ENCODE results near the gene RDX.
"Not testable (repeated sequence)": the region's sequence is repeated elsewhere in the genome, so short reads cannot be mapped to it uniquely, and the experiment has no call there.

The RDX gene

DNA sequence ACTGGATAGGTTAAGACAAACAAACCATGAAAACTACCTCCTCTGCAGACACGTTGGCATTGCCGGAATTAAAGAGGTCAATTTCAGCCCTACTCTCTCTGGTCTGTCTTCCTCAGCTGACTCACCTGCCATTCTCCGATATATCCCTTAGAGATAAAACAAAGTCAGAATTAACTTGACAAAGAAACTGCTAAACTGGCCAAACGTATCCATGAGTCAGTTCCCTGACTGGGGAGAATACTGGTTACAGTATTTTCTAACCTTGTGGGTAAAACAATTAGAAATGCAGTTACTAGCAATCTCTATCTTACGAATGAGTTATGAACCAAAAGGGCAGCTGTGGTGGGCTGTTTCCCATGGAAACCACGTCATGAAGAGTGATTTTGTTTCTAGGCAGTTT lies 96.2 kb downstream of the RDX start:
- DNase-seq (ENCODE audit: low read depth): no peak

DNA sequence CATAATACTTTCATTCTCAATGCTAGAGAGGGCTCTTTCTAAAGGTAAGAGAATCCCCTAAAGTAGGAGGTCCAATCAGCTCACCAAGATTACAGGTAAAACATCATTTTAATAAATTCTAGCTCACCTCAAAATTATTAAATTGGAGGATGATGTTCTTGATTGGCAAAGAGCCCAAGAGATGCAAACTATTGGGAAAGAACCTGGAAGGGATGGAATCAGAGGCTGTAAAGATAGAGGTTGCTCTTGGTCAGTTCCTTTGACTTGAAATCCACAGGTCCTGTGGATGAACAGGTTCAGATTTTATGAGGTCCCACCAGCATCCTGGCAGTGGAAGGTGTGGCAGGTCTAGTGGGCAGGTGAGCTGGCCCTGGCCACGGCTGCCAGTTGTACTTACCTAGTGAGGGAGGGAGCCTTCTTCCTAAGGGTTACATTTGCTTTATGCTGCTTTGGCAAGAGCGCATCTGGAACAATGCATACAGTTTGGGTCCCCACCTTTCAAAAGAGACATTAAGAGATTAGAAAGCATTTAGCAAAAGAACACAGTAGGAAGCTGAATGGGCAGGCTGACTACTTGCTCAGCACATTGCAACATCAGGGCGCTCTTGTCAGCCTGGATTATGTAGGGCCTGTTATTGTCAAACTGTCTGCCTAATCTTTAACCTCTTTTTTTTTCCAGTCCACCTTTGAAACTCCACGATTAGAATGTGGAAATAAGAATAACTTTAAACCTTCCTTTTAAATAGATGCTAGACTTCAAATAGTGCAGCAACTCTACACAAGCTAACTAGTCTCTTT lies 97.0 kb downstream of the RDX start:
- no peak for DNase-seq (ENCODE audit: low read depth)

DNA sequence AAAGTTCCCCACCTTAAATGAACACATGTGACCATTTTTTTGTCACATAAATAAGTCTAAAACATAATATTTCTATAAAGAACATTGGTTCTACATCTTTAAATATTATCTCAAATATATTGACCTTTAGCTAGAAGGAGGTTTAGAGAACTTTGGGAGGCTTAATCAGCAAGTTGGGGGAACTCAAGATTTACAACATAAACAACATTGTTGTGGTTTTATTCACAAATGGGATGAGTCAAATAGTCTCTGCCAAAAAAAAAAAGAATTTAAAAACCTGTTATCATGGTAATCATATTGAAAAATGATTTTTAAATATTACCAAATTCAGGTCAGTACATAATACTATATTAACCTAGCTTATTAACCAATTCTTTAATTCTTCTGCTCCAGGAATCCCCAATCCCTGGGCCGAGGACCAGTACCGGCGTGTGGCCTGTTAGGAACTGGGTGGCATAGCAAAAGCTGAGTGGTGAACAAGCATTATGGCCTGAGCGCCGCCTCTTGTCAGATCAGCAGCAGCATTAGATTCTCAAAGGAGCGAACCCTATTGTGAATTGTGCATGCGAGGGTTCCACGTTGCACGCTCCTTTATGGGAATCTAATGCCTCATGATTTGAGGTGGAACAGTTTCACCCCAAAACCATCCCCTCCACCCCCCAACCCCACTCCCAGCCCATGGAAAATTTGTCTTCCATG lies 98.2 kb downstream of the RDX start:
- DNase-seq (ENCODE audit: low read depth): no peak

DNA sequence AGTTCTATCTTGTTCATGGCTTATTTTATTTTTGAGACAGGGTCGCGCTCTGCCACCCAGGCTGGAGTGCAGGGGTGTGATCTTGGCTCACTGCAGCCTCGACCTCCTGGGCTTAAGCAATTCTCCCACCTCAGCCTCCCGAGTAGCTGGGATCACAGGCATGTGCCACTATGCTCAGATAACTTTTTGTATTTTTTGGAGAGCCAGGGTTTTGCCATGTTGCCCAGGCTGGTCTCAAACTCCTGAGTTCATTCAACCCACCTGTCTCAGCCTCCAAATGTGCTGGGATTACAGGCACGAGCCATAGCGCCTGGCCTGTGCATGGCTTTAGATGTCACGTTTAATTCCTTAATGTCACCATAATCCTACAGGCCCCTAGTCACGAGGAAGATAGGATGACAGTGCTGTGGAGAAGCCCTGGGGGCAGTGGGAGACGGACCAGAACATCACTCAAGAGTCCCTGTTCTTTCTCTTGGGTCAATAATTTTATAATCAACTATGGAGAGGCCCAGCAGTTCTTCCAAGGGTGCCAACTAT lies 99.5 kb downstream of the RDX start:
- no peak for DNase-seq (ENCODE audit: low read depth)

DNA sequence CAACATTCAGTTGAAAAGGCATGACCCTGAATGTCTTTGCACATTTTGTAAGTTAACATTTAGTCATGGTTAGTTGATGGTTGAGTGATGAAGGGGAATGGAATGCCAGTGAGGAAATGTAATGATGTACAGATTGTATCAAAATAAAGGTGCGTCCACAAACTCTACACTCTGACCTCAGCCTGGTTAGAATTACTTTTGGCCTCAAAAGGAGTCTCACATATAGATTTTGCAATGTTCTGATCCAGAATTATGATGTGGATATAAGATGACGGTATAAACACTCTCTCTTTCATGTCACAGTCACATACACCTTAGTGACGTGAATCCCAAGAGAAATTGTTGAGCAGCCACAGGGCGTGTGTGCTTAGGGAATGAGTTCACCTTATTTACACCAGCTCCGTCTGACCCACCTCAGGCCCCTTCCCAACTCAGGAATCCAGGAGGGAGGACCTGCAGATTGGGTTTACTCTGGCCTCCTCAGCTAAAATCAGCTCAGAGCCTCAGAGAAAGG lies 100.1 kb downstream of the RDX start:
- no peak for DNase-seq (ENCODE audit: low read depth)

DNA sequence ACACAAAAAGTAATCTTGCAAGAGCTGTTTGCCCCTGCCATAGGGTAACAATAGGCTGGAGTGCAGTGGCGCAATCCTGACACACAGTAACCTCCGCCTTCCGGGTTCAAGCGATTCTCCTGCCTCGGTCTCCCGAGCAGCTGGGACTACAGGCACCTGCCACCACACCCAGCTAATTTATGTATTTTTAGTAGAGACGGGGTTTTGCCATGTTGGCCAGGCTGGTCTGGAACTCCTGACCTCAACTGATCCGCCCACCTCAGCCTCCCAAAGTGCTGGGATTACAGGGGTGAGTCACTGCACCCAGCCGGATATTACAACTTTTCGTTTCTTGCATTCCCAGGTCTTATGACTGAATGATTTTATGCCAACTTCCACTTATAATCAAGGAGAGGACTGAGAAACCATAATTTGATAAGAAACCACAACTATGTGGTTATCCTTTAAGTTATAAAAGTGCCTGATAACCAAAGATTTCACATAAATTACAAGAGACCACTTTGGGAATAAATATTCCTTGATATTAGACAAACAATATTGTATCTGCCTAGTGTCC lies 102.1 kb downstream of the RDX start:
- DNase-seq (ENCODE audit: low read depth): not testable (repeated sequence)

DNA sequence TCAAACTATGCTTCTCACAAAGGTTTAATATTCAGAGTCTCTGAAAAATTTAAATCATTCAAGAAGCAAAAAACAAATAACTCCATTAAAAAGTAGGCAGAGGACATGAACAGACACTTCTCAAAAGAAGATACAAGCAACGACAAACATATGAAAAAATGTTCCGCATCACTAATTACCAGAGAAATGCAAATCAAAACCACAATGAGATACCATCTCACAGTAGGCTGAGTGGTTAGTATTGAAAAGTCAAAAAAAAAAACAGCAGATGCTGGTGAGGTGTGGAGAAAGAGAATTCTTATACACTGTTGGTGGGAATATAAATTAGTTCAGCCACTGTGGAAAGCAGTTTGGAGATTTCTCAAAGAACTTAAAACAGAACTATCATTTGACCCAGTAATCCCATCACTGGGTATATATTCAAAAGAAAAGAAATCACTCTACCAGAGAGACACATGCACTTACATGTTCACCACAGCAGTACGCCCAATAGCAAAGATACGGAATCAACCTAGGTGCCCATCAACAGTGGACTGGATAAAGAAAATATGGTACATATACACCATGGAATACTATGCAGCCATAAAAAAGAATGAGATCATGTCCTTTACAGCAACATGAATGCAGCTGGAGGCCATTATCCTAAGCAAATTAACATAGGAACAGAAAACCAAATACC lies 103.7 kb downstream of the RDX start:
- not testable (repeated sequence) for DNase-seq (ENCODE audit: low read depth)

DNA sequence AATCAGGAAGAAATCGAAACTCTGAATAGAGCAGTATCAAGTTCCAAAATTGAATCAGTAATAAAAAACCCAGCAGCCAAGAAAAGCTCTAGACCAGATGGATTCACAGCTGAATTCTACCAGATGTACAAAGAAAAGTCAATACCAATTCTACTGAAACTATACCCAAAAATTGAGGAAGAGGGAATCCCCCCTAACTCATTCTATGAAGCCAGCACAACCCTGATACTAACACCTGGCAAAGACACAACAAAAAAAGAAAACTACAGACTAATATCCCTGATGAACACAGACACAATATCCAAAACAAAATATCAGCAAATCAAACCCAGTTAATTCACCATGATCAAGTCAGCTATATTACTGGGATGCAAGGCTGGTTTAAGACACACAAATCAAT lies 105.5 kb downstream of the RDX start:
- DNase-seq (ENCODE audit: low read depth): no peak

DNA sequence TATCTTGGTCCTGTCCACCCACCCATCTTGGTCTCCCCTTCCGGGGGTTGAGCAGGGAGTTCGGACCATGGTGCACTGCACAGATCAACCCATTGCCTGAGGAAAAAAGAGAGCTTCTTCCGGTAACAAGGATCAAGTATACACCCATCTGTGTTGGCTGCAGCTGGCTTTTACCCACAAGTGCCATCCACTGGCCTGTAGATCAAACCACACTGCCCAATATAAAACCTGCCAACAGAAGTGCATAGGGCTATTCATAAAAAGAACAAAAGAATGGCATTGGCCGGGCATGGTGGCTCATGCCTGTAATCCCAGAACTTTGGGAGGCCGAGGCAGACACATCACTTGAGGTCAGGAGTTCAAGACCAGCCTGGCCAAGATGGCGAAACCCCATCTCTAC lies 108.7 kb downstream of the RDX start:
- DNase-seq (ENCODE audit: low read depth): no peak

DNA sequence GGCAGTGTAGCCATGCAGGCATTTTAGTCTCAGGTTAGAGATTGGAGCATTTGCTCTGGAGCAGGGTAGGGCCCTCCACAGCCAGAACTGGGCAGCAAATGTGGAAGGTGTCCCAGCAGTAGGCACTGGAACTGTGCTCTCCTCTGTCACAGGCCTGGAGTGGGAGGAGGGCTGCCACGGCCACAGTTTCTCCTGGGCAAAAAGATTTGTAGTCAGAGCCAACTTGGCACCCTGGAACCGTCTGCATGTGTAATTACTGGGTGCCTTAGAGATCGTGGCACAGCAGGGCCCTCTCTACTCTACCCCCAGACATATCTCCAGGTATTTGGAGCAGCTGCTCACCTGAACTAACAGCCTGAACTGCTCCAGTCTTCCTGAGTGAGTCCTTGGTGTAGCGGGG lies 109.5 kb downstream of the RDX start:
- DNase-seq (ENCODE audit: low read depth): no peak

DNA sequence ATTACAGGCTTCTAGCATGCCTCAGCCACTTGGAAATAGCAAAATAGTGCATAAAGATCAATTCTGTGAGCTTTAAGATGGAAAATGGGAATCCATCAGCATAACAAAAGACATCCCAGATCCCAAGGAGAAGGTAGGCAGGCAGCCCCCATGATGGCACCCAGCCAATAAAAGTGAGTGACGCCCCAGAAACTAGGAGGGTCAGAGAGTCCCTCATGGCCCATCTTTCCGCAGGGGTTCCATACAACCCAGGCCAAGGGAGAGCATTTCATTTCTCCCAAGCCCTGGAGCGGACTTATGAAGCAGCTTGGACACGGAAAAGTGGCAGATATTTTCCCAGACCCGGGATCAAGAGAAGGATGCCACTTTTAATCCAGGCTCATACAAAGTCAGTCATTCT lies 110.0 kb downstream of the RDX start:
- DNase-seq (ENCODE audit: low read depth): no peak

DNA sequence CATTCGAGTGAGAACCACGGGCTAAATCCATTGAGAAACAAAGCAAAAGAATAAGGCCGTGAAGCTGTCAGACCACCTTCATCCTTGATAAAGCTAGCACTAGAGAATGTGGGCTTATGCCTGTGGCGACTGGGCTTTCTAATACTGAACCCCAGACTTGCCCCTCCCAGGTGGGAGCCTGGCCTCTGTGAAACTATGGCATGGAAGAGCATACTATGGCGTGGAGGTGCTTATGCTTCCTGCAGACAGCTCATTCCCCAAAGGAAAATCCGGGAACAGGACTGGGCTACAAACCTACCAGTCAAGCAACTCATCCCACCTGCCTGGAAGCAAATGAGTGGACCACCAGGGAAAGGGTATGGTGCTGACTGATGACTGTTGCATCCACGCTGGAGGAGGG lies 110.8 kb downstream of the RDX start:
- DNase-seq (ENCODE audit: low read depth): no peak

DNA sequence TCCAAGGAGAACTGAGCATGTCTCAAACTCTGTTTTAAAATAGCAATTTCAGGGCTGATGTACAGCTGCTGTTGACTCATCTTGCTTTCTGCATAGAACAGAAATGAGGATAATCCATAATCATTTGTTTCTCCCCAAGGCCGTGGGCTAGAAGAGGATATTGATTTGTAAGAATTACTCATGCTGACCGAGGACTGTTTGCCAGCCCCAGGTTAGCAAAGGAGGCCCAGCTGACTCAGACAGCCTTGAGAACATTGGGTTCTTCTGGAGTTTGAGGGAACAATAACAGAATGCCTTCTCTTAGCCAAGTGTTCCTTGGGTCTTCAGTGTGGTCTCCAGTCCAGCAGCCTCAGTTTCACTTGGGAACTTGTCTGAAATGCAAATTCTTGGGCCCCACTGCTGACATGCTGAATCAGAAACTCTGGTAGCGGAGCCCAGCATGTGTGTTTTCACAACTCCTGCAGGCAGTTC lies 111.3 kb downstream of the RDX start:
- DNase-seq (ENCODE audit: low read depth): no peak

DNA sequence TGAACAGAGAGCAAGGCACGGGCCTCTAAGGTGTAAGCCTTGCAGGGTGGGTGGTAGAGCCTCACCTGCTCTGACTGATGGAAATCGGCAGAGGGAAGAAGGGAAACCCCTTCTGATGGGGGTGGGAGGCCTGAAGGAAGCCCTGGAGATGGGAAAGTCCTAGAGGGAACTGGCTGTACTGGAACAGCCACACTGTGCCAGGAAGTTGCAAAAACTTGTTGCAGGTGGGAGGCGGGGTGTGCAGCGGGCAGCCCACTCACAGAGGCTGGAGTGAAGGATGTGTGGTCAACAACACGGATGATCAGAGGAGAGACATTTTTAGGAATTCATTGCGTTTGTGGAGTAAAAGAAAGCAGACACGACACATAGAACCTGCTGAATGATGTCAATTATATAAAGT lies 112.0 kb downstream of the RDX start:
- no peak for DNase-seq (ENCODE audit: low read depth)

DNA sequence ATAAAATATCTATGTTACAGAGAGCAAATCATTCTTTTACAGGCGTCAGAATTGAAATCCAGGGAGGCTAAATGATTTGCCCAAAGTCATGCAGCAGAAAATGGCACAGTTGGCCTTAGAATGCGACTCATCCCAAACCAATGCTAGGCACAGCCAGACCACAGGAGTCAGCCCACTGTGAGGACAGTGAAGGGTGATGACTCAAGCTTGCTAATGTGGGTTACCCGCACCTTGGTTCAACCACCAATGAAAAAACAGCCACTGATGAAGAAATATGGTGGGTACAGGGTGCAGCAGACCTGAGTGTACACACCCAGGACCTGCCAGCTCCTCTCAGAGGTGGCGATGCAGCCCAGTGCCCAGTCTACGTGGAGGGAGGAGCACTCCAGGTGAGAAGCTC lies 113.5 kb downstream of the RDX start:
- no peak for DNase-seq (ENCODE audit: low read depth)

DNA sequence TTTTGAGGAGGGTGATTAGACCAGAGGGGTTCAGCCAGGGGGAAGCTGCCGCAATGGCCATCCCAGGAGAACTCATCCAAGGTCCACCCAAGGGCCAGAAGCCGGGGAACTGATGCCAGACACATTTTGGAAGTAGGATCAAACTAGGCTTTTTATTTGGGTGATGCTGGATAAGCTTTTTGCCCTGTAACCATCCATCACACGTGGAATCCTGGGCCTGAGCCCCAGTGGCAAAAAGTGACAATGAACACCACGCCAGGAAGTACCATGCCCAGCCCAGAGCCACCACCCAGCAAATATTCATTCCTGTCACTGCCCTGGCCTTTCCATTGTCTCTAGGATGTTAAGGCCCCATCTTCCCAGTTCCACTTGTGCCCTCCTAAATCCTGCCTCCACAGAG lies 117.3 kb downstream of the RDX start:
- DNase-seq (ENCODE audit: low read depth): no peak

DNA sequence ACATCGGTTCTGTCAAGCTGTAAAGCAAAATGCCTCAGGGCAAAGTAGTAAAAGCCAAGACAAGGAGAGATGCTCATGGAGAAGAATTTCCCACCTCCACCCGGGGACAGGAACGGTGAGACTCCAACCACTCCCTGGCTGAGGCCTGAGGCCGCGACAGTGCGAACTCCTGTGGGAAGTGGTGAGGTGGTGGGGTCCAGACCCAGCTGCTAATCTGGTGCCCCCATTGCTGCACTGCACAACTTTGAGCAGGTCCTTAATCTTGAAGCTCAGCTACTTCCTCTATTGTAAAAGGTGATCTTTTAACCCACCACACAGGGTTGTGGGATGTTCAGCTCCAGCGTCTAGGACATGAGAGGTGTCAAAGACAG lies 119.3 kb downstream of the RDX start:
- DNase-seq (ENCODE audit: low read depth): no peak

DNA sequence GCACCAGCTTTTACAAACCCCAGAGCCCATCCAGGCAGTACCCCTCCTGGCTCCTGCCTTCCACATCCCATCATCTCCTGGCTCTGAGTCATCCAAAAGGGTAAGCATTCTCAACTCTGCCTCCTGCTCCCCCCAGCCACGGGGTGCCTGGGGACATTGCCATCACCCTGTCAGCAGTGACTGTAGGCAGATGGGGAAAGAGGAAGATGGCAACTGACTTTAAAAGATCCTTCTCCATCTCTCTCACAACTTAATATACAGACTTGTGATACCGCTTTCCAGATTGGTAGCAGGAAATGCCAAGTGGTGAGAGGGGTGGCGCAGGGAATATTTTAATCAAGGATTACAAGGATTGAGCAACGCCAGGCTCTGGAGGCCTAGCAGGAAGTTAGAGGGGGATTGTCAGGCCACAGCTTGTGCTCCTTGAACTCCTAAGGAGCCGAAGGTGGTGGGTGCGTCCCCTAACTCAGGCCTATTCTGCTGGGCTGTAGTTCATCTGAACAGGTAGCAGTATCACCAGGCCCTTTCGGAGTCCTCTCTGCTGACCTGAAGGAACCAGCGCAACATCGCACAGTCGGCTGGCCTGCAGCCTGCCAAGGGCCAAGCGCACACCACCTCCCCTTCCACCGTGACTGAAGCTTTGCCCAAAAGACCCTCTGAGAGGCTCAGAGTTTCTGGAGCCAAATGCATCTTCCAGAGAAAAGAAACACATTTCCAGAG lies 119.9 kb downstream of the RDX start:
- no peak for DNase-seq (ENCODE audit: low read depth)

DNA sequence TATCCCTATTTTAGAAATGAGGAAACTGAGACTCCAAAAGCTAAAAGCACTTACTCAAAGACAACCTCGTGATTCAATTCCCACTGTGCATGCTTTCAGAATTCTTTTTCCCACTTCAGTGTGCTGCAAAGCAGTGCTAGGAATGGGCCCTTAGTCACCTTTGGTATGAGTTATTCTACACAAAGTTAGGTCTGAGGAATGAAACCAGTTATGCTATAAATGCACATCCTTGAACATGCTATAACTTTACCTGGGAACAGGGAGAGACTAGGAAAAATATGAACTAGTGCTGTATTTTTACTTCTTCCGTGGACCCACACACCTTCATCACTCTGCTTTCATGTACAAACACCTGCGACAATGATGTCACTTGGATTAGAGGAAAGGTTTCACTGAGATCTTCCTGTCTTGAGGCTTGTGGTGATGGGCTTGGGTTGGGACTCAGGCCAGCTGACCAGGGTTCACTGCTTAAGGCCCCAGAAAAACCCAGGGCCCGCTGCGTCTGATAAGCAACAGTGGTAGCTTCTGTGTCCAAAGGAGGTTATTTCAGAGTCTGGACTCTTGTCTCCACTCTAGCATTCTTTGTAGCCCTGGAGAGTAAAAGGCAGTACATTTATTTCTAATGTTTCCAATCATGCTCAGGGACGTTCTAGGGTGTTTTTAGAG lies 121.6 kb downstream of the RDX start:
- no peak for DNase-seq (ENCODE audit: low read depth)

DNA sequence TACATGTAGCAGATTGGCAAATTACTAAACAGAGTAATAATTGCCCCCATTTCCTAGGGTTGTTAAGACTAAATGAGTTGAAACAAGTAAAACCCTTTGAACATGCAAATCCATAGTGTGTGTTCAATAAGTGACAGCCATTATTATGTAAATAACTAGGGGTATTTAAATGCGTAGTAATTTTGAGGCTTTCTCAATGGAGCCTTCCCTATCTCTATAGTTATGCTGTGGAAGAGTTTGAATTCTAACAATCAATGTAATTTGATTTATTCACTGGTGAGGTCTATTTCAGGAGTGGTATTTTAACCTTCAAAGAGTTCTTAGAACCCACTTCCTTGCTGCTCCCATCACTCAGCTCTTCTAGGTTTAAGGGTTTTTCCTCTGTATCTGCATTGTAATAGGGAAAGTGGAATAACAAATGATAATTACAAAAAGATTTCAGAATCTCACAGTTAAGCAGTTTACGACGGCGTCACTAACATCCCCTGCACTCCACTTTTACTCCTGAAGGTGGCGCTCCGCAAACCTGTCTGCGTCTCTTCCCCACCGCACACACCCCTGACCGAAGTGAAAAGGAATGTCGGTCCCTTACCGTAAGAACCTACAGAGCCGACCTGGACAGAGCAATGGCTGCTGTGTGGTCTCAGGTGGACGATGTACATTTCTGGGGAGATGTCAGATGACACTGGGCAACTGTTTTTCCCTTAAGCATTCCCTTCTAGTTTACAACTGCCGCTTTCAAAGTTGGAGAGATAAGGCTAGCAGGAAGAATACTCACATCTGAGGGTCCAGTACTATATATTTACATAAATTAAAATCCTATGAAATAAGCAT lies 122.4 kb downstream of the RDX start:
- peak; percentile 43 for DNase-seq (ENCODE audit: low read depth)
